ENCODE results near the gene SAP25.

GRCh38 chr7:100547872-100548271 is 25.8 kb downstream of the SAP25 start:
- TF ChIP-seq, protein P1, sequence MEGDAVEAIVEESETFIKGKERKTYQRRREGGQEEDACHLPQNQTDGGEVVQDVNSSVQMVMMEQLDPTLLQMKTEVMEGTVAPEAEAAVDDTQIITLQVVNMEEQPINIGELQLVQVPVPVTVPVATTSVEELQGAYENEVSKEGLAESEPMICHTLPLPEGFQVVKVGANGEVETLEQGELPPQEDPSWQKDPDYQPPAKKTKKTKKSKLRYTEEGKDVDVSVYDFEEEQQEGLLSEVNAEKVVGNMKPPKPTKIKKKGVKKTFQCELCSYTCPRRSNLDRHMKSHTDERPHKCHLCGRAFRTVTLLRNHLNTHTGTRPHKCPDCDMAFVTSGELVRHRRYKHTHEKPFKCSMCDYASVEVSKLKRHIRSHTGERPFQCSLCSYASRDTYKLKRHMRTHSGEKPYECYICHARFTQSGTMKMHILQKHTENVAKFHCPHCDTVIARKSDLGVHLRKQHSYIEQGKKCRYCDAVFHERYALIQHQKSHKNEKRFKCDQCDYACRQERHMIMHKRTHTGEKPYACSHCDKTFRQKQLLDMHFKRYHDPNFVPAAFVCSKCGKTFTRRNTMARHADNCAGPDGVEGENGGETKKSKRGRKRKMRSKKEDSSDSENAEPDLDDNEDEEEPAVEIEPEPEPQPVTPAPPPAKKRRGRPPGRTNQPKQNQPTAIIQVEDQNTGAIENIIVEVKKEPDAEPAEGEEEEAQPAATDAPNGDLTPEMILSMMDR (conservative IDR thresholded peaks at IDR 0.05 in 1 of 2, IDR thresholded peaks at IDR 0.05 in 1 of 2; ENCODE audit: extremely low read depth in 1 of 2, insufficient read depth in 1 of 2, low read depth in 1 of 2, low read length in 2 of 2): no peak
- no peak for TF ChIP-seq EZH2 (IDR thresholded peaks at IDR 0.05; ENCODE audit: borderline replicate concordance, low read length)

Measured in mammary epithelial cell (primary cell).